ENCODE results near the gene ERP44.
A peak's percentile ranks its signal among the peaks of the same experiment; 100 is the strongest.
"Not testable (repeated sequence)": the region's sequence is repeated elsewhere in the genome, so short reads cannot be mapped to it uniquely, and the experiment has no call there.

Gene ERP44

GRCh38 chr9:100098887-100099721, at the start of gene ERP44, which contains the start of gene INVS:
Gene ERP44 (minus strand): TSS chr9:100099000. CDS start chr9:100098840, 160 bp downstream.
Gene INVS (plus strand): TSS chr9:100099243. CDS start chr9:100104522, 5,279 bp downstream.
- DNase-seq (ENCODE audit: low read depth in 2 of 2) = peak; percentile 90 to 97

- DNase-seq (ENCODE audit: low read depth in 2 of 2) = not testable (repeated sequence)
Observed at GRCh38 chr9:100145976-100146375, 47.2 kb upstream of the ERP44 start.

- not testable (repeated sequence) for DNase-seq (ENCODE audit: low read depth in 2 of 2)
Observed at GRCh38 chr9:100145167-100145934, 46.6 kb upstream of the ERP44 start.

GRCh38 chr9:100141862-100142261, 43.1 kb upstream of the ERP44 start:
- DNase-seq (ENCODE audit: low read depth in 2 of 2) = not testable (repeated sequence)

- DNase-seq (ENCODE audit: low read depth in 2 of 2) = not testable (repeated sequence)
Observed at GRCh38 chr9:100140303-100140702, 41.5 kb upstream of the ERP44 start.

- DNase-seq (ENCODE audit: low read depth in 2 of 2) = not testable (repeated sequence)
Observed at GRCh38 chr9:100136799-100137198, 38.0 kb upstream of the ERP44 start.

GRCh38 chr9:100134731-100135130, 35.9 kb upstream of the ERP44 start:
- DNase-seq (ENCODE audit: low read depth in 2 of 2) = no peak

GRCh38 chr9:100131875-100132430, 33.2 kb upstream of the ERP44 start:
- no peak for DNase-seq (ENCODE audit: low read depth in 2 of 2)

- no peak for DNase-seq (ENCODE audit: low read depth in 2 of 2)
Observed at GRCh38 chr9:100131216-100131615, 32.4 kb upstream of the ERP44 start.

GRCh38 chr9:100129772-100130171, 31.0 kb upstream of the ERP44 start:
- DNase-seq (ENCODE audit: low read depth in 2 of 2) = no peak

GRCh38 chr9:100126423-100126822, 27.6 kb upstream of the ERP44 start:
- DNase-seq (ENCODE audit: low read depth in 2 of 2) = no peak

GRCh38 chr9:100125910-100126309, 27.1 kb upstream of the ERP44 start:
- DNase-seq (ENCODE audit: low read depth in 2 of 2) = no peak

- DNase-seq (ENCODE audit: low read depth in 2 of 2) = no peak
Observed at GRCh38 chr9:100125236-100125635, 26.4 kb upstream of the ERP44 start.

- DNase-seq (ENCODE audit: low read depth in 2 of 2) = no peak
Observed at GRCh38 chr9:100120286-100120685, 21.5 kb upstream of the ERP44 start.

- no peak for DNase-seq (ENCODE audit: low read depth in 2 of 2)
Observed at GRCh38 chr9:100117316-100117715, 18.5 kb upstream of the ERP44 start.

GRCh38 chr9:100112677-100113336, 14.0 kb upstream of the ERP44 start:
- DNase-seq (ENCODE audit: low read depth in 2 of 2) = no peak

GRCh38 chr9:100111235-100111634, 12.4 kb upstream of the ERP44 start:
- no peak for DNase-seq (ENCODE audit: low read depth in 2 of 2)

- no peak for DNase-seq (ENCODE audit: low read depth in 2 of 2)
Observed at GRCh38 chr9:100108559-100108958, 9.8 kb upstream of the ERP44 start.

- no peak for DNase-seq (ENCODE audit: low read depth in 2 of 2)
Observed at GRCh38 chr9:100106616-100107015, 7.8 kb upstream of the ERP44 start.

GRCh38 chr9:100105861-100106260, 7.1 kb upstream of the ERP44 start:
- DNase-seq (ENCODE audit: low read depth in 2 of 2) = no peak

- DNase-seq (ENCODE audit: low read depth in 2 of 2) = no peak
Observed at GRCh38 chr9:100104314-100104713, 5.5 kb upstream of the ERP44 start.

GRCh38 chr9:100101608-100102007, 2.8 kb upstream of the ERP44 start:
- DNase-seq (ENCODE audit: low read depth in 2 of 2) = no peak

Measured in stimulated activated CD4-positive, alpha-beta T cell treated with anti-CD3 and anti-CD28 coated beads, Interleukin-4, amount 100 ng/mL, for 48 hours (primary cell).